SIG-M5 (cell line): ENCODE measurements around the gene SGTA.

ENCODE experiments used
- DNase-seq: peaks from one replicate; lab custom pipeline; 2025; lab: John Stamatoyannopoulos, UW

SGTA gene

DNA sequence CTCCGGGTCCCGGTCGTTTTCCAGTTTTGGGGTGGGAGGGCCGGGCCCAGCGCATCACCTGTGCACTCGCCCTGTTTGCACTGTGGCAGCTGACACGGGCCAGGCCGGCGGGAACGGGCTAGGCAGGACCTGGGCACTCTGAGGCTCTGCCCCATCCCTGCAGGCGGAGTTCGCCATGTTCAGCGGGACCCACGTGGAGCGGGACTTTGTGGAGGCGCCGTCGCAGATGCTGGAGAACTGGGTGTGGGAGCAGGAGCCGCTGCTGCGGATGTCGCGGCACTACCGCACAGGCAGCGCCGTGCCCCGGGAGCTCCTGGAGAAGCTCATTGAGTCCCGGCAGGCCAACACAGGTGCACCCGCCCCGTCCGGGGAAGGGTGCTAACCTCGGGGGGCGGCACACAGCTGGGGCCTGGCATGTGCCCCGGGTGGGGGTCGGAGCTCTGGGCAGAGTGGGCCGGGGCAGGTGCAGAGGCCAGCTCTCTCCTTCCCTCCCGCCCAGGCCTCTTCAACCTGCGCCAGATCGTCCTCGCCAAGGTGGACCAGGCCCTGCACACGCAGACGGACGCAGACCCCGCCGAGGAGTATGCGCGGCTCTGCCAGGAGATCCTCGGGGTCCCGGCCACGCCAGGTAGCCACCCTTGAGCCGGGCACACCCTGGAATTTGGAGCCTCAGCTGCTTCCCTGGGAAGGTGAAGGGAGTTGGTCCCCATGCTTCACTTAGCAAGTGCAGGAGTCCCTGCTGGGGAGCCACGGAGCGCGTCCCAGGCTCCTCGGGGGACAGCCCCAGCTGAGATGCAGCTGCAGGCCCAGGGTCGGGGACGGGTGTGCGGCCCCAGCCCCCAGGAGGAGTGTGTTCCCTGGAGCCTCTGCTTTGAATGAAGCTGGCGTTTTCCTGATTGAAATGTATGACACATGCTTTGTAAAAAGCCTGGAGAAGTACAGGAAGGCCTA, 27.3 kb upstream of the SGTA start:
- no peak for DNase-seq

DNA sequence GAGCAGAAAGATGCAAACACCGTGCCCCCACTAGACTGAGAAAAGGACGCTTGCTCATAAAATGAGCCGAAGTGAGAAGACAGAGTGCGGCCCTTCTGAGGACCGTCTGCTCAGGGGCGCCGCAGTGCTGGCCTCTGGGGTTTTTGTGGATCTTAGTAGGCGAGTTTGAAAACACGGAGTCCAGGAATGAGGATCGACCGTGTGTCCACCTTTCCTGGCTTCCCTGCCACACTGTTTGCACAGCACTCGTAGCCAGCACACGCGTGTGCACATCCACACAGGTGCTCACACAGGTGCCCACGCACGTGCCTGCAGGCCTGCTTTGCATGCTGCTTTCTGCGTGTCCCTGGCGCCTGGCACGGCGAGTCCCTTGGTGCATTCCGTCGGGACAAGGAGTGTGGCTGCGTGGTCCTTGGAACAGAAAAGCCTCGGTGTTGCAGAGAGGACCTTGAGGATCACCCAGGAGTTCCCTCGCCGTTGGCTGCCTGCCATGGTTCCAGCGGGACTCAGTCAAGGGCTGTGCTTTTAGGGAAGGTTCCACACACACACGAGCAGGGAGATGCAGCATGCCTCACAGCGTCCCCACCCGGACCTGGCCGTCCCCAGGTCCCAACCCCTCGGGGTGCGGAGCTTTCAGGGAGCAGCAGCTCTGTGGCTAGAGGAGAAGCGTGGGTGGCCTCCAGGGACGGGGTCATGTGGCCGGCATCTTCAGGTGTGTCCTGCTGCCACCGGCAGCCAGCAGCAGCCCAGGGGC, 26.5 kb upstream of the SGTA start:
- no peak for DNase-seq

DNA sequence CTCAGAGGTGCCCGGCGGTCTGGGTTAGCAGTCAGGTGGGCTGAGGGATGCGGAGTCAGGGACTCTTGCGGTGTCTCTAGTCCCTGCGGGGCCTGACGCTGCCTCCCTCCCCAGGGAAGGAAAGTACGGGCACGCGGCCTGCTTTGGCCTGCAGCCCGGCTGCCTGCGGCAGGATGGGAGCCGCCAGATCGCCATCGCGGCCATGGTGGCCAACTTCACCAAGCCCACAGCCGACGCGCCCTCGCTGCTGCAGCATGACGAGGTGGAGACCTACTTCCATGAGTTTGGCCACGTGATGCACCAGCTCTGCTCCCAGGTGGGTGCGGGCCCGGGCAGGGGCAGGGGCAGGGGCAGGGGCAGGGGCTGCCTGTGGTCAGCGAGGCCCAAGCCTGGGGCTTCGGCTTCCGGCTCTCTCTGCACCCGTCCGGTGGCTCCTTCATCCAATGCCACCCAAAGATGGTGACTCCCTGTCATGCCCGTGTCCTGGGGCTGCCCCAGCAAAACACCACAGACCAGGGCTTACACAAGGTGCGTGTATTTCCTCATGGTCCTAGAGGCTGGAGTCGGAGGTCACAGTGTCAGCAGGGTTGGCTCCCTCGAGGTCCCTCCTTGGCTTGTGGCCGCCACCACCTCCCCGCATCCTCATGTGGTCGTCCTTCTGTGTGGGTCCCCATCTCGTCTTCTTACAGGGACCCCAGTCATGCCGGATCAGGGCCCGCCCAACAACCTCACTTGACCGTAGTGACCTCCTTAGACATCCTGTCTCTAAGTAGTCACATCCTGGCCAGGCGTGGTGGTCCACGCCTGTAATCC, 25.3 kb upstream of the SGTA start:
- no peak for DNase-seq

DNA sequence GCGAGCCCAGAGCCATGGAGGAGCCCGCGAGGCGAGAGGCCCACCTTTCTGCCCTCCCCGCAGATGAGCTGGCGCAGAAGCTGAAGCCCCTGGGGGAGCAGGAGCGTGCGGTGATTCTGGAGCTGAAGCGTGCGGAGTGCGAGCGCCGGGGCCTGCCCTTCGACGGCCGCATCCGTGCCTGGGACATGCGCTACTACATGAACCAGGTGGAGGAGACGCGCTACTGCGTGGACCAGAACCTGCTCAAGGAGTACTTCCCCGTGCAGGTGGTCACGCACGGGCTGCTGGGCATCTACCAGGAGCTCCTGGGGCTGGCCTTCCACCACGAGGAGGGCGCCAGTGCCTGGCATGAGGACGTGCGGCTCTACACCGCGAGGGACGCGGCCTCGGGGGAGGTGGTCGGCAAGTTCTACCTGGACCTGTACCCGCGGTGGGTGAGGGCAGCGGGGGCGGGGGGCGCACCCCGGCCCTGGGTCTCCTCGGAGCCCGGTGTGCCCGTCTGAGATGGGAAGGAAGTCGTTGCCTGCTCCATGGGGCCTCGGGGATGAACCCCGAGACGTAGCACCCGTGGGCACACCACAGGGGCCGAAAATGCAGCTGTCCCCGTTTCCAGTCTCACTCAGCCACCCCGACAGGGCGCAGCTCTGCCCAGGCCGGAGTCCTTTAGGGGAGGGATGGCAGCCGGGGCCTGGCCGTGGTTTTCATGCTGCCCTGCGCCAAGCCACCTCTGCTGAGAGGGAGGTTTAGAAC, 24.5 kb upstream of the SGTA start:
- no peak for DNase-seq

DNA sequence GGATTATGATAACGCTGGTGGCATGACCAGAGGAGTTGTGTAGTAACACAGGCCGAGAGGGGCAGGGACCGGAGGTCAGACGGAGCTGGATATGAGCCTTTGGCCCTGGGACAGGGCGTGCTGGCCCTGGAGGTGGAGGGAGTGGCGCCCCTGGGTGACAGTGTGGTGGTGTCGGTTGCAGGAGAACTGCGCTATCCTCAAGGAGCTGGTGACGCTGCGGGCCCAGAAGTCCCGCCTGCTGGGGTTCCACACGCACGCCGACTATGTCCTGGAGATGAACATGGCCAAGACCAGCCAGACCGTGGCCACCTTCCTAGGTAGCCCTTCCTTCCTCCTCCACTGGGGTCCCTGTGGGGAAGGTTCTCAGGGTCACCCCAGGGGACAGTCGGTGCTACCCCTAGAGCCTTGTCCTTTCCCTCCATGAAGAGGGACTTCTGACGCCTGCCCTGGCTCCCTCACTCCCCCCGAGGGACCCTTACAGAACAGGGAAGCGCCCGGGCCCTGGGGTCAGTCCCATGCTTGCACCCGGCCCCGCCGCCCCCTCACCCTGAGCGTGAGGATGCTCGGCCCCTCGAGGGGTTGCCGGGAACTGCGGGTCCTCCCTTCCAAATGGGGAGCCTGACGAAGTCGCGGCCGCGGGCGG, 23.8 kb upstream of the SGTA start:
- DNase-seq, result no peak

DNA sequence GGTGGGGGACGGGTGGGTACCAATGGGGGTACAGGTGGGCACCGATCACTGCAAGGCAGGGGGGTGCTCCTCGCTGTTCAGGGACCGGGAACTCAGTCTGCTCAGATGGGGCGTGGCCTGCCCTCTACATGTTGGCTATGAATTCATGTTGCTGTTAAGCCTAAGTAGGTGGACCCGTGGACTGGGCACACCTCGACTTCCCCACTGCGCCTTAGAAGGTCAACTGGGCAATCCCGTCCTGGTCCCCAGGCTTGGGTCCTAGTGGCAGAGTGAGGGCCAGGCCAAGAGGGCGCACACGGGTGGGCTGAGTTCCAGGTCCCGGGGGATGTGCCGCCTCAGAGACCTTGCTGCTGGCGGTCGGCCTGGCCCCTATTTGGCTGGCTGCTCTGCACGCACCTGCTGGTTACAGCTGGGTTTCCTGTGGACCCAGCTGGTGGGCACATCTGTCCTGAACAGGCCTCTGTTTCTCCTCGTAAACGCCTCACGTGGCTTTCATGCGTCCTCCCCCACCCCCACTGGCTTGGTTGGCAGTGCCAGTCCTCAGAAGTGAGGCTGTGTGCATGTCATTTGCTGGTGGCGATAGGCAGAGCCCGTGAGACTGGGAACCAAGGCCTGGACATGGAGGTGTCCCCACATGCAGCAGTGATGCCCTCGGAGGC, 23.0 kb upstream of the SGTA start:
- no peak for DNase-seq

DNA sequence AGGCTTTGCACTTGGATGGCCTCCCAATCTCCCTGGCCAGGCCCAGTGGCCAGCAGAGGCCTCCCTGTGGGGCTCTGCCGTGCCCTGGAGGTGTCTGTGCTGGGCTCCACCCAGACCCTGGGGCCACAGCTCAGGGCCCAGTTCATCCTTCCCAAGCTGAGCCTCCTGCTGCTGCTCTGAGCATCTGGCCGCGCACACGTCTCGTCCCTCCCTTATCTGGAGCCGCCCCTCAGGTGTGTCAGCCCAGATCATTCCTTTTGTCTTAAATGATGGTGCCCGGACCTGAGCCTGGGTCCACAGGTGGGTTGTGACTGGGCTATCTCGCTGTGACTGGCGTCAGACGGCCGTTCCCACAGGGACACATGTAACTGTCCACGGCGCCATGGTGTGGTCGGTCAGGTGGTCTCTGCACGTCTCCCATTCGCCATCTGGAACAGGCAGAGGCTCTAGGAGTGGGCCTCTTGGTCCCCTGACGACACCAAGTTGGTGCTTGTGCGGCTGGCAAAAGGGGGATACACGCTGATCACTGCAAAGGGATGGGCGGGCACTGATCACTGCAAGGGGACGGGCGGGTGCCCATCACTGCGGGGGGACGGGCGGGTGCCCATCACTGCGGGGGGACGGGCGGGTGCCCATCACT, 22.3 kb upstream of the SGTA start:
- DNase-seq, result no peak

DNA sequence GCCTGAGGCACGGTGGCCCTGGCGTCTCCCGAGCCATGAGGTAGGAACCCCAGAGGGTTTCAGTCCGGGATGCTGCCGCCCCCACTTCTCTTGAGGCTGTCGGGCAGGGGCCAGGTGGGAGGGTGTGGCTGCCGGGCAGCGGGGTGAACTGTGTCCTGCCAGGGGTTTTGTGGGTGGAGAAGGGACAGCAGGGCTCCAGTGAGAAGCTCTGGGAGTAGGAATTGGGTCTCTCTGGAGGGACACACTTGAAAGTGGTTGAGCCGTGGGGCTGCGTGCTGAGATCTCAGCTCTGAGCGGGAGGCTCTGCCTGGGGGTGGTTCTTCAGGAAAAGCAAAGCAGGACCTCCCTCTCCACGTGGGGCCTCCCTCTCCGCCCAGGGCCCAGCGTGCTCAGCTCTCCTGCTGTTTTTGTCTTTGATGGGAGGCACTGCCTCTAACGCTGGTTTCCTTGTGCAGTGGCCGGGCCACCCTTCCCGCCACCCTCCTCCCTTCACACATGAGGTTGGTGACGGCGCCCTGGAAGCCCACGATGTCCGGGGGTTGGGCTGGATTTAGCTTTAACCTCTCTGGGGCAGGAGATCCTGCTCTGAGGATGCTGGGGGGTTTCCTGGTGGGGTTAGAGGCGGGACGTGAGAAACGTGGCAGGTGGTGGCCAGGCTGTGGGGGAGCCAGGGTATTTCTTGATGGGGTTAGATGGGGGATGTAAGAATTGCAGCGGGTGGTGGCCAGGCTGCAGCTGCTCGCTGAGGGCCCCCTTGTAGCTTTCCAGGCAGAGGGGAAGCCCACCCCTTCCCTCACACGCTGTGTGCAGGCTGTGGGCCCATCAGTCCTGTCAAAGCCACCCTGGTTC, 21.3 kb upstream of the SGTA start:
- DNase-seq, result no peak

DNA sequence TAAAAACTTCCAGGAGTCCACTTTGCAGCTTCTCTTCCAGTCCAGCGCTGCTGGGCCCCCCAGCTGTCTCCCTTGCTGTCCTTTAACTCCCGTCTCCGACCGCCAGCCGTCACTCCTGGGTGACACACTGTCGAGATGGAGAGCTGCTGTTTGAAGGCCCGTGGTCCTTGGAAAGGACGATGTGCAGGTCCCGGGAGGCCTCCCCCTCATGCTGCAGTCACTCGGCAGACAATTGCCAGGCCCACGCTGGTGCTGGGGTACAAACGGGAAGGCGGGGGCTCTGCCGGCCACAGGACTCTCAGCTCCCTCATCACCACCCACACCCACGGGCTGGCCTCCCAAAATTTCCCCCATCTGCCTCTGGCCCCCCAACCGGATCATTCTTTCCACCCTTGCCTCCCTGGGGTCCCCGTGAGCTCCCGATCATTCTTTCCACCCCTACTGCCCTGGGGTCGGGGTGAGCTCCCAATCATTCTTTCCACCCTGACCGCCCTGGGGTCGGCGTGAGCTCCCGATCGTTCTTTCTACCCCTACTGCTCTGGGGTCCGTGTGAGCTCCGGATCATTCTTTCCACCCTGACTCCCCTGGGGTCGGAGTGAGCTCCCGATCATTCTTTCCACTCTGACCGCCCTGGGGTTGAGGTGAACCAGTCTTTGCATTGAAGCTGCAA, 20.5 kb upstream of the SGTA start:
- no peak for DNase-seq

DNA sequence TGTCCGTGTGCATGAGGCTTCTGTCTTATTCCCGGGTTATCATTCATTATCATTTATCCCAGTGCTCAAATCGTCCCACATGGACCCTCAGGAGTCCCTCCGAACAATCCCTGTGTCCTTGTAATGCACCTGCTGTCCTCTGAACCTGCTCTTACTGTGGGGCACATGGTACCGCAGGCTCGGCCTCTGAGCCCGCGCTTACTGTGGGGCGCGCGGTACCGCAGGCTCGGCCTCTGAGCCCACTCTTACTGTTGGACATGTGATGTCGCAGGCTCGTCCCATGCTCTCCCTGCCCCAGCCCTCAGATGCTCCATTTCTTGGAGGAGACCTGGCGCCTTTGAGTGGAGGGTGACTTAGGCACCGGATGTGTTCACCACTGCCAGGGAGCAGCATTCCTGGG, 19.8 kb upstream of the SGTA start:
- no peak for DNase-seq

DNA sequence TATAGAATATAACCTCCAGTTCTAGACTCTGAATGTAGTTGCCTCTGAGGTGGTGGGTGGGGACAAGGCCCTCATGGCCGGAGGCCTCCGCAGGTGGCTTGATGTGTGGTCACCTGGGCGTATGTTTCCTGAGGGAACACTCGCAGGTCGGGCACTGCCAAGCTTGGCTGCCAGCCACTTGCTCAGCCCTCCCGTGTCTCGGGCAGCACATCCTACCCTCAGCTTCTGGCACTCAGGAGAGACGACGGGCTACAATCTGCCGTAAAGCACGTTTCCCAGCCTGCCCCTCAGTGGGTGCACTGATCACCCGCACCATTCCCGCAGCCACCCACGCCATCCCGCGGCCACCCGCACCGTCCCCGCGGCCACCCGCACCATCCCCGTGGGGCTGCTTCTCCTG, 17.4 kb upstream of the SGTA start:
- no peak for DNase-seq

DNA sequence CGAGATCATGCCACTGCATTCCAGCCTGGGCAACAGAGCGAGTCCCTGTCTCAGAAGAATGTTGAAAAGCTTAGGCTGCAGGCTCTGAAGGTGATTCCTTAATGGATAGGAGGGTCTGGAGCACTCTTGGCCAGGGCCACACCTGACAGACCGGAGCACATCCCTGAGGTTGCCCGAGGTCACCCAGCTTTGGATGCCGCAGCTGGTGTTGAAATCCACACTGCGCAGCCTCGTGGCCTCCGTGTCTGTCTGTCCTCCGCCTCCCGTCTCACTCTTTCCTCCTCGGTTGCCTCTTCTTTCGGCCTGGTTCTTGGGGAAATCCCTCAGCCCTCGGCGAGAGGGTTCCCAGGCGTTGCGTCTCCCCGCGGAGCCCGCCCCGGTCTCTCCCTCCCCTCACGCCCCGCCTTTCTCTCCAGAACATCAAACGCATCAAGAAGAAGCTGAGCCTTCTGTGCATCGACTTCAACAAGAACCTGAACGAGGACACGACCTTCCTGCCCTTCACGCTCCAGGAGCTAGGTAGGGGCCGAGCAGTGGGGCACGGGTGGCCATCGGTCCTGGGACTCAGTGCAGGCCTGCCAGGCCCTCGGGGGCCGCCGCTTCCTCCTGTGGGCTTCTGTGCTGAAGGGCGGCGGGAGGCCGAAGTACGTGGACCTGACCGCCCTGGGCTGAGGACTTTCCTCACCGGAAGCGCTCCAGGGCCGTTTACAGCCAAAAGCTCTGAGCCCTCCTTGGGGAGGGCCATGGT, 16.4 kb upstream of the SGTA start:
- no peak for DNase-seq

DNA sequence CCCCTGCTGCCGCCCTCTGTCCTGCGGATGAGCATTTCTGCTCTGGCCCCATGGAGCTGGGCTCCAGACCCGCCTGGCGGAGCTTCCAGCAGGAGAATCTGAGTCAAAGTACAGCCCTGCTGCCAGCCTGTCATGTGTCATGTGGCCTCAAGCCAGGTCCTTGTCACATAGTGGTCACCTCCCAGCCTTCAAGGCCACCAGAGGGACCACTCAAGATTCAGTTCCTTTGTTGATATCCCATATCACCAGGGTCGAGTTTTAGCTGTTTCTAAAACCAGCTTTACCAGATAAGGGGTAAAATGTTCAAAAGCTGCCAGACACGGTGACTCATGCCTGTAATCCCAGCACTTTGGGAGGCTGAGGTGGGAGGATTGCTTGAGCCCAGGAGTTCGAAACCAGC, 15.7 kb upstream of the SGTA start:
- no peak for DNase-seq

DNA sequence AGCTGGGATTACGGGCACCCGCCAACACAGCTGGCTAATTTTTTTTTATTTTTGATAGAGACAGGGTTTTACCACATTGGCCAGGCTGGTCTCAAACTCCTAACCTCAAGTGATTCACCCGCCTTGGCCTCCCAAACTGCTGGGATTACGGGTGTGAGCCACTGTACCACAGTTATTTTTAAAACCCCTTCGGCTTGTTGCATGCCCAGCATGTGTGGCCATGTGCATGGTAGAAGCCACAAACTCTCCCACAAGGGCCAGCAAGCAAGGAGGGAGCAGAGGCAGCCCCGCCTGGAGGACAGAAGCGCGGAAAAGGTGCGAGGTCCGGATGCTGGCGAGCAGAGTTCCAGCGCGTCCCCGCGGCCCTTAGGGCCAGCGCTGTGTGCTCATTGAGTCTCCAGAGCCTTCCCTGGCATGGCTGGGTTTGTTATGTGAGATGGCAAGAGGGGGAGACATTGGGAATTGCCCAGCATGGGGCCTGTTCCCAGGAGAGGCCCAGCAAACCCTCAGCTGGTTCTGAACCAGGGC, 15.1 kb upstream of the SGTA start:
- DNase-seq, result no peak

DNA sequence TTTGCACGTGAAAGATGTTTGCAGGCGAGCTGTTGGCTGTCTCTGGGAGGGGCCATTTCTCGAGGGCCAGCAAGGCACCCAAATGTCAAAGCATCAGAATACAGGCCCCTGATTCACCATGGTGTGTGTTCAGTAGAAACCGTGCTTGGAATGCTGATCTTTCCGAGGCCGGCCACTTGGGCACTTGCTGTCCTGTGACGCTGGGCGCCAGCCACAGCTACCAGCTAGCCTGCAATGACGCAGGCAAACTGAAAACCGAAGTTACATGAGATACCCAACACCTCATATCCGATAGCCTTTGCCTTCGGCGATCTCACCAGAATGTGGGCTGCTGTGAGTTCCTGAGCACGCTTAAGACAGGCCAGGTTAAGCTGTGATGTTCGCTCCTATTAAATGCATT, 14.2 kb upstream of the SGTA start:
- no peak for DNase-seq

DNA sequence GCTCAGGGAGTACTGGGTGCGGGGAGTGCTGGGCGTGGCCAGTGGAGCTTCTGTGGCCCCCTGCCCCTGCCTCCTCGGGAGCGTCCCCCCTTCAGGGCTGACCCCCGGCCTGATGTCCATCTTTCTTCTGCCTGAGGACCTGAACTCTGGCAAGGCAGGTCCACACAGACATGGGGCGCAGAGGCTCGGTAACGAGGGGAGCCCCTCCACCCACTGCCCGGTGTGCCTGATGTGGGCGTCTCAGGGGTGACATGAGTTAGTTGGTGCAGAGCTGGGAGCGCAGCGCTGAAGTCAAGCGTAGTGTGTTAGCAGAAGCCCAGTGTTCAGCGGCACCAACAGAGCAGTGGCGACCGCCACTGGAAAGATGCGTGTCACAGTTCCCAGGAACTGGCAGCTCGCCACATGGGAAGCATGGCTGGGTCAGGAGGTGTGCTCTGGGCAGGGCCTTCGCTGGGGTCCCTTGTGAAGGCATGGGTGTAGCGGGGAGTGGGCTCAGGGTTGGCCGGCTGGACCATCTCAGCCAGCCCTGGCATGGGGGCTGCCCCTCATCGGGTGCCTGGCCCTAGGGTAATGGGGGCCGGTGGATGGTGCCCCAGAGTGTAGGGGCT, 13.7 kb upstream of the SGTA start:
- no peak for DNase-seq
